ENCODE data around the gene CD80. TPM values are rescaled to one million over a fixed set of nuclear protein-coding genes. Genes with fewer than 3 reads are reported as not detected.

Gene CD80
- total and polyA plus RNA-seq, 2 of the 8 experiments (the other 6 are each of a cell fraction or from before 2014, with no cell fraction given): 0.11 TPM; not detected in 1

DNA sequence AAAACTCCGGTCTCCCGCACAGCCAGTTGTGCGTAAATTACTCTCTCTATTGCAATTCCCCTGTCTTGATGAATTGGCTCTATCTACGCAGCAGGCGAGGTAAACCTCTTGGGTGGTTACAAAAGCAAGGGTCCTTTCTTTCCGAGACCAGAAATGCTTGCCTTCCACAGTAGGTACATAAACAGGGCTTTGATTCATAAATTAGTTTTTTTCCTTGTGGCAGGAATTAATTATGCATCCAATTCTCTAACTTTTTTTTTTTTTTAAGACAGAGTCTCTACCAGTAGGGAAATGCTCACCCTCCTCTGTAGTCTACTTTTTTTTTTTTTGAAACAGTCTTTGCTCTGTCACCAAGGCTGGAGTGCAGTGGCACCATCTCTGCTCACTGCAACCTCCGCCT lies 16.3 kb downstream of the CD80 start (continued):
- TF ChIP-seq, protein P1, sequence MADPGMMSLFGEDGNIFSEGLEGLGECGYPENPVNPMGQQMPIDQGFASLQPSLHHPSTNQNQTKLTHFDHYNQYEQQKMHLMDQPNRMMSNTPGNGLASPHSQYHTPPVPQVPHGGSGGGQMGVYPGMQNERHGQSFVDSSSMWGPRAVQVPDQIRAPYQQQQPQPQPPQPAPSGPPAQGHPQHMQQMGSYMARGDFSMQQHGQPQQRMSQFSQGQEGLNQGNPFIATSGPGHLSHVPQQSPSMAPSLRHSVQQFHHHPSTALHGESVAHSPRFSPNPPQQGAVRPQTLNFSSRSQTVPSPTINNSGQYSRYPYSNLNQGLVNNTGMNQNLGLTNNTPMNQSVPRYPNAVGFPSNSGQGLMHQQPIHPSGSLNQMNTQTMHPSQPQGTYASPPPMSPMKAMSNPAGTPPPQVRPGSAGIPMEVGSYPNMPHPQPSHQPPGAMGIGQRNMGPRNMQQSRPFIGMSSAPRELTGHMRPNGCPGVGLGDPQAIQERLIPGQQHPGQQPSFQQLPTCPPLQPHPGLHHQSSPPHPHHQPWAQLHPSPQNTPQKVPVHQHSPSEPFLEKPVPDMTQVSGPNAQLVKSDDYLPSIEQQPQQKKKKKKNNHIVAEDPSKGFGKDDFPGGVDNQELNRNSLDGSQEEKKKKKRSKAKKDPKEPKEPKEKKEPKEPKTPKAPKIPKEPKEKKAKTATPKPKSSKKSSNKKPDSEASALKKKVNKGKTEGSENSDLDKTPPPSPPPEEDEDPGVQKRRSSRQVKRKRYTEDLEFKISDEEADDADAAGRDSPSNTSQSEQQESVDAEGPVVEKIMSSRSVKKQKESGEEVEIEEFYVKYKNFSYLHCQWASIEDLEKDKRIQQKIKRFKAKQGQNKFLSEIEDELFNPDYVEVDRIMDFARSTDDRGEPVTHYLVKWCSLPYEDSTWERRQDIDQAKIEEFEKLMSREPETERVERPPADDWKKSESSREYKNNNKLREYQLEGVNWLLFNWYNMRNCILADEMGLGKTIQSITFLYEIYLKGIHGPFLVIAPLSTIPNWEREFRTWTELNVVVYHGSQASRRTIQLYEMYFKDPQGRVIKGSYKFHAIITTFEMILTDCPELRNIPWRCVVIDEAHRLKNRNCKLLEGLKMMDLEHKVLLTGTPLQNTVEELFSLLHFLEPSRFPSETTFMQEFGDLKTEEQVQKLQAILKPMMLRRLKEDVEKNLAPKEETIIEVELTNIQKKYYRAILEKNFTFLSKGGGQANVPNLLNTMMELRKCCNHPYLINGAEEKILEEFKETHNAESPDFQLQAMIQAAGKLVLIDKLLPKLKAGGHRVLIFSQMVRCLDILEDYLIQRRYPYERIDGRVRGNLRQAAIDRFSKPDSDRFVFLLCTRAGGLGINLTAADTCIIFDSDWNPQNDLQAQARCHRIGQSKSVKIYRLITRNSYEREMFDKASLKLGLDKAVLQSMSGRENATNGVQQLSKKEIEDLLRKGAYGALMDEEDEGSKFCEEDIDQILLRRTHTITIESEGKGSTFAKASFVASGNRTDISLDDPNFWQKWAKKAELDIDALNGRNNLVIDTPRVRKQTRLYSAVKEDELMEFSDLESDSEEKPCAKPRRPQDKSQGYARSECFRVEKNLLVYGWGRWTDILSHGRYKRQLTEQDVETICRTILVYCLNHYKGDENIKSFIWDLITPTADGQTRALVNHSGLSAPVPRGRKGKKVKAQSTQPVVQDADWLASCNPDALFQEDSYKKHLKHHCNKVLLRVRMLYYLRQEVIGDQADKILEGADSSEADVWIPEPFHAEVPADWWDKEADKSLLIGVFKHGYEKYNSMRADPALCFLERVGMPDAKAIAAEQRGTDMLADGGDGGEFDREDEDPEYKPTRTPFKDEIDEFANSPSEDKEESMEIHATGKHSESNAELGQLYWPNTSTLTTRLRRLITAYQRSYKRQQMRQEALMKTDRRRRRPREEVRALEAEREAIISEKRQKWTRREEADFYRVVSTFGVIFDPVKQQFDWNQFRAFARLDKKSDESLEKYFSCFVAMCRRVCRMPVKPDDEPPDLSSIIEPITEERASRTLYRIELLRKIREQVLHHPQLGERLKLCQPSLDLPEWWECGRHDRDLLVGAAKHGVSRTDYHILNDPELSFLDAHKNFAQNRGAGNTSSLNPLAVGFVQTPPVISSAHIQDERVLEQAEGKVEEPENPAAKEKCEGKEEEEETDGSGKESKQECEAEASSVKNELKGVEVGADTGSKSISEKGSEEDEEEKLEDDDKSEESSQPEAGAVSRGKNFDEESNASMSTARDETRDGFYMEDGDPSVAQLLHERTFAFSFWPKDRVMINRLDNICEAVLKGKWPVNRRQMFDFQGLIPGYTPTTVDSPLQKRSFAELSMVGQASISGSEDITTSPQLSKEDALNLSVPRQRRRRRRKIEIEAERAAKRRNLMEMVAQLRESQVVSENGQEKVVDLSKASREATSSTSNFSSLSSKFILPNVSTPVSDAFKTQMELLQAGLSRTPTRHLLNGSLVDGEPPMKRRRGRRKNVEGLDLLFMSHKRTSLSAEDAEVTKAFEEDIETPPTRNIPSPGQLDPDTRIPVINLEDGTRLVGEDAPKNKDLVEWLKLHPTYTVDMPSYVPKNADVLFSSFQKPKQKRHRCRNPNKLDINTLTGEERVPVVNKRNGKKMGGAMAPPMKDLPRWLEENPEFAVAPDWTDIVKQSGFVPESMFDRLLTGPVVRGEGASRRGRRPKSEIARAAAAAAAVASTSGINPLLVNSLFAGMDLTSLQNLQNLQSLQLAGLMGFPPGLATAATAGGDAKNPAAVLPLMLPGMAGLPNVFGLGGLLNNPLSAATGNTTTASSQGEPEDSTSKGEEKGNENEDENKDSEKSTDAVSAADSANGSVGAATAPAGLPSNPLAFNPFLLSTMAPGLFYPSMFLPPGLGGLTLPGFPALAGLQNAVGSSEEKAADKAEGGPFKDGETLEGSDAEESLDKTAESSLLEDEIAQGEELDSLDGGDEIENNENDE (IDR thresholded peaks at IDR 0.05; ENCODE audit: insufficient replicate concordance, low read length): no peak
- TF ChIP-seq MAFK (IDR thresholded peaks at IDR 0.05; ENCODE audit: low read depth, low read length) (no peak), CBX5 (IDR thresholded peaks at IDR 0.05; ENCODE audit: low read depth, low read length) (no peak), POLR2AphosphoS5 (IDR thresholded peaks at IDR 0.05; ENCODE audit: low read depth, low read length) (no peak), CEBPB (IDR thresholded peaks at IDR 0.05; ENCODE audit: low read depth, low read length) (no peak), KDM5A (IDR thresholded peaks at IDR 0.05; ENCODE audit: low read length) (no peak), RXRA (IDR thresholded peaks at IDR 0.05; ENCODE audit: insufficient read depth, low read depth, low read length) (no peak)
- TF ChIP-seq, protein P2, sequence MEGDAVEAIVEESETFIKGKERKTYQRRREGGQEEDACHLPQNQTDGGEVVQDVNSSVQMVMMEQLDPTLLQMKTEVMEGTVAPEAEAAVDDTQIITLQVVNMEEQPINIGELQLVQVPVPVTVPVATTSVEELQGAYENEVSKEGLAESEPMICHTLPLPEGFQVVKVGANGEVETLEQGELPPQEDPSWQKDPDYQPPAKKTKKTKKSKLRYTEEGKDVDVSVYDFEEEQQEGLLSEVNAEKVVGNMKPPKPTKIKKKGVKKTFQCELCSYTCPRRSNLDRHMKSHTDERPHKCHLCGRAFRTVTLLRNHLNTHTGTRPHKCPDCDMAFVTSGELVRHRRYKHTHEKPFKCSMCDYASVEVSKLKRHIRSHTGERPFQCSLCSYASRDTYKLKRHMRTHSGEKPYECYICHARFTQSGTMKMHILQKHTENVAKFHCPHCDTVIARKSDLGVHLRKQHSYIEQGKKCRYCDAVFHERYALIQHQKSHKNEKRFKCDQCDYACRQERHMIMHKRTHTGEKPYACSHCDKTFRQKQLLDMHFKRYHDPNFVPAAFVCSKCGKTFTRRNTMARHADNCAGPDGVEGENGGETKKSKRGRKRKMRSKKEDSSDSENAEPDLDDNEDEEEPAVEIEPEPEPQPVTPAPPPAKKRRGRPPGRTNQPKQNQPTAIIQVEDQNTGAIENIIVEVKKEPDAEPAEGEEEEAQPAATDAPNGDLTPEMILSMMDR (IDR thresholded peaks at IDR 0.05; ENCODE audit: control extremely low read depth in 1 of 3, insufficient read depth in 1 of 3, low read depth in 1 of 3, low read length in 3 of 3): no peak
